Left kidney (tissue), 2 donors: ENCODE data around the gene DPYSL5. TPM values are rescaled to one million over a fixed set of nuclear protein-coding genes. Genes with fewer than 3 reads are reported as not detected.
A peak's percentile ranks its signal among the peaks of the same experiment; 100 is the strongest.

Experiments
- DNase-seq: peaks from one replicate; pipeline ENCODE4 v3.0.0-alpha.2; 2013
- polyA plus RNA-seq: library from polyadenylated mRNA; unstranded; fragments of 120-200 nt; gene quantifications from one replicate; pipeline ENCODE4 v1.2.1, GENCODE V29; 2013; ENCODE audit not compliant: insufficient read length

The DPYSL5 gene
- polyA plus RNA-seq, 1 donor = 6.8 TPM

DNA sequence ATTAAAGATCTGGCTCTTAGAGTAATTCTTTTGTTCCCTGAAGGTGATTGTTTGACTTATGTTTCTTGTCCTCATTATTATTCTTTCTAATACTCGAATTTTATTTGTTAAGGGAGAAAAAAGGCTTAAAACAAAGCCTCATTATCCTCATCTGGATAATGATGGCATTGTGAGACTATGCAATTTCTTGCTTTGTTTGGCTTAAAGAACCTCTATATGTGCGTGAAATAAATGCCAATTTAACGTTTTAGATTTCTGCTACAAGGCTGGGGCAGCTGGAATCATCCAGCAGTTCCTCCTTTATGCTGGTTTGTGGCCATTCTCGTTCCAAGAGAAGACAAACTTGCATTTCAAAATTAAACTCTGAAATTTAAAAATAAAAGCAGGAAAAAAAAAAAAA is 4.9 kb upstream of the DPYSL5 start:
- no peak for DNase-seq

- DNase-seq = no peak
Observed at GRCh38 chr2:26845021-26845420, 2.9 kb upstream of the DPYSL5 start.

DNA sequence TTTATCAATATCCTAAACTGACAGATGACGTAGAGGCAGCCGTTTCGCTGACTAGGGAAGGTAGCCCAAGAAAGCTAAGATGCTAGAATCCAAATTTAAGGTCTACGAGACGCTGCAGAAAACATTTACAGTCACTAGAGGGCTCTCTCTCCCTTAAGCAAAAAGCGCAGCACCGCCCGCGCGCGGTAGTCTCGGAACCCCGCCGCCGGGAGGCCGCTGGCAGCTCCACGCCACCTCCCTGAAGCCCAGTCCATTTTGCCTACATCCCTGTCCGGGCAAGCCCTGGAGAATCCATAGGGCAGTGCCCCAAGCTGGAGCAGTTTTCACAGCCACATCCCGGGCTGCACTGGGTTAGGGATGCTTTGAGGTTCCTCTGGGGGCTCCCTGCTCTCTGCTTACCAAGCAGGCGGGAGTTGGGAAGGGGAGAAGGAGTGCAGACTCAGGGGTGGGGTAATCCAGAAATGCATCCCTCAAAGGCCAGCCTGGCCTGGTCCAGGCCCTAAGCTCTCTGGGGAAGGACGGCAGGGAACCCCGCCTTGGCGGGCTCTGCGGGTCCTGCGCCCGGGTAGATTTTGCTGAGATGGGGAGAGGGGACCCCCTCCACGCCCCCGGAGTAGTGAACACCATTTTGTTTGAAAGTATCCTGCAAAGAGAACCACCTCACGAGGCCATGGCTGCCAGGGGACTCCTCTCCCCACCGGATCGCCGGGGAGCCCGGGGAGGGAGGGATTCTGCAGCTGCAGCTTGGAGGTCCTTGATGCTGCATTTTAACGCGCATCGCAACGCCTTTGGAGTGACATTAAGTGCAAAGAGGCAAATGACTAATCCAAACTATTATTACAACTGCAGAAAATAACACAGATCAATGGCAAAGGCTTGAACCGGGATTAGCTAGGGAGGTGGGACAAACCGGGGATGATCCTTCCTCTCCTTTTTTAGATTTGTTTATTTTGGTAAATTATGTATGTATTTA is 1.3 kb upstream of the DPYSL5 start:
- peak; percentile 70 for DNase-seq

GRCh38 chr2:26847307-26847654 is 651 bp upstream of the DPYSL5 start:
- no peak for DNase-seq

DNA sequence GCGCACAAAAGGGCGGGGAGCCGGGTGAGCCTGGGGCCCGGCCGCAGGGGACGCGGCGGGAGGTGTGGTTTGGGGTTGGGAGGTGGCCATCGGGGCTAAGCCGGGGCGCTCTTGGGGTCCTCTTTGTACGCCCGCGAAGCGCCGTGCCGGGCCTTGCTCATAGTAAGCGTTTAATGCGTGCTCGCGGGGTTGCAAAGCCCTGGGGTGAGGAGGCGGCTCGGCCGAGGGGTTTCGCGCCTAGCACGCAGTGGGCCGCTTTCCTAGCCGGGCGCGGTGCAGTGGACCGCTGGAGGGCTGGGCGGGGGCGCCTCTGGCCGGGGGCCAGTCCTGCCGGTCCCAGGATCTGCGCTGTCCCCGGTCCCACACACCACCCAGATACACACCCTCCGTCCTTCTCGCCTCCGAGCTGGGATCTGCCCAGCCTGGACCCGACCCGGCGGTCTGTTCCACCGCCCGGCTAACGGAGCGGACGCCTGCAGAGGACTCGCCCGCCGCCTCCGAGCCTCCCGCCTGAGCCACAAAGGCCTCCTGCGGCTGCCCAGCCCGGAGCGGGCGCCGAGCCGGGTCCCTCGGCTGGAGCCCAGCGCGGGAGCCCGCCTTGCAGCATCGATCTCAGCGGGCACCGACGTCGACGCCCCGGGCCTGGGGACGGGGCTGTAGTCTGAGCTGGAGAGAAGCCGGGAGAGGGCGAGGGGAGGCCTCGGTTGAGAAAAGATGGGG is 564 bp downstream of the DPYSL5 start:
- no peak for DNase-seq

GRCh38 chr2:26849056-26849999 is 1.4 kb downstream of the DPYSL5 start:
- no peak for DNase-seq

GRCh38 chr2:26850000-26850431 is 2.1 kb downstream of the DPYSL5 start:
- DNase-seq = no peak

- DNase-seq = no peak
Observed at GRCh38 chr2:26850505-26850904, 2.6 kb downstream of the DPYSL5 start.

DNA sequence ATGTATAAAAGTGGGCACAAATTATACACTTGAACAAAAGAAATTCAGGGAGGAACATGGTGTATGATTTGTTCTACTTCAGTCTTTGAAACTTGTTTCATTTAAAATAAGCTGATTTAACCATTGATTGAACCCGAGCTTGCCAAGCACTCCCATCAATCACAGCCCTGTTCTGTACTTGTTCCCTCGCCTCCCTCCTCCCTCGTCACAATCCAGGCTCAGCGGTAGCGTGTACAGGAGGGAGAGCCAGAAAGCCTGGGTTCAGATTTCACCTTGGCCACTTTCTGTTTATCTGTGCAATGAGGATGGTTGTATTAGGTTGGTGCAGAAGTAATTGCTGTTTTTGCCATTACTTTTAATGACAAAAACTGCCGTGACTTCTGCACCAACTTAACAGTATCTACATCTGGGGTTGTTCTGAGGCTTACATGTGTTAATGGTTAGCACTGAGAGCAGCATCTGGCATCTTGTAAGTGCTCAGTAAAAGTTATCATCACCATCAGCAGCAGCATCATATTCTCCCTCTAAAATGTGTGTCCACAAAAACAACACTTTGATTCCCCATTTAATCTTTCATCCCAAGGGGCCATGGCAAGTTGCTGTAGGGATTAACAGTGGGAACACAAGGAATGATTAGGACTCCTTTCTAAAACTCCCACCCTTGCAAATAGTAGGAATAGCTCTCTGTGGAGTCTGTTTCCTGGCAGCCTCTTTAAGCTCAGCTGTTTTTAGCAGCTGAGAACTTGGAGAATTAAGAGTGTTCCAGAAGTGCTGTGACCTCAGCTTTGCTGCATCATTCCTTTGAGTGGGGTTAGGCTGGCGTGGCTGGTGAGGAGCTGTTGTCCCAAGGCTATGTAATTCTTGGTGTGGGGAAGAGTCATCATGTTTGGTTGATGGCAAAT is 4.7 kb downstream of the DPYSL5 start:
- no peak for DNase-seq

DNA sequence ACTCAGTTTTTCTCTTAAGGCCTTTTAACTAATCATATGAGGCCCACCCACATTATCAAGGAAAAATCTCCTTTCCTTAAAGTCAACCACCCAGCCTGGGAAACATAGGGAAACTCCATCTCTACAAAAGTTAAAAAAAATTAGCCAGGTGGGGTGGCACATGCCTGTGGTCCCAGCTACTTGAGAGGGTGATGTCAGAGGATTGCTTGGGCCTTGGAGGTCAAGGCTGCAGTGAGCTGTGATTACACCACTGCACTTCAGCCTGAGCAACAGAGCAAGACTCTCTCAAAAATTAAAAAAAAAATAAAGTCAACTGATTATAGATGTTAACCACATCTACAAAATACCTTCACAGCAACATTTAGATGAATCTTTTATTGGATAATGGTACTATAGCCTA is 5.8 kb downstream of the DPYSL5 start:
- DNase-seq = no peak

DNA sequence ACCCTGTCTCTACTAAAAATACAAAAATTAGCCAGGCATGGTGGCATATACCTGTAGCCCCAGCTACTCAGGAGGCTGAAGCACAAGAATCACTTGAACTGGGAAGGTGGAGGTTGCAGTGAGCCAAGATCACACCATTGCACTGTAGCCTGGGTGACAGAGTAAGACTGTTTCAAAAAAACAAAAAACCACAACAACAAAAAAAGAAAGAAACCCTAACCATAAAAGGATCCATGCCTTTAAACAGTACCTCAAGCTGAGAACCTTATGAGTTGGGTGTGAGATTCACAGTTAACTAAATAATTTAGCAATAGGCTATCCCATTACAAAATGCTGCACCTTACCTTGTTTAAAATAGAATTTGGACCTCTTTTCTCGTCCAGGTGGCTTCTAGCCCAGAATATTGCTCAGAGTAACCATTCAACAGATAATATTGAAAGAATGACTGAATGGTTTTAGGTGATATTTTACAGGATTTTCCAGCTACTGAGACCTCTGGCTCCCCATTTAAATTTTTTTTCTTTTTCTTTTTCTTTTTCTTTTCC is 6.4 kb downstream of the DPYSL5 start:
- no peak for DNase-seq

- no peak for DNase-seq
Observed at GRCh38 chr2:26855466-26855865, 7.5 kb downstream of the DPYSL5 start.

- DNase-seq = no peak
Observed at GRCh38 chr2:26859622-26860021, 11.7 kb downstream of the DPYSL5 start.

DNA sequence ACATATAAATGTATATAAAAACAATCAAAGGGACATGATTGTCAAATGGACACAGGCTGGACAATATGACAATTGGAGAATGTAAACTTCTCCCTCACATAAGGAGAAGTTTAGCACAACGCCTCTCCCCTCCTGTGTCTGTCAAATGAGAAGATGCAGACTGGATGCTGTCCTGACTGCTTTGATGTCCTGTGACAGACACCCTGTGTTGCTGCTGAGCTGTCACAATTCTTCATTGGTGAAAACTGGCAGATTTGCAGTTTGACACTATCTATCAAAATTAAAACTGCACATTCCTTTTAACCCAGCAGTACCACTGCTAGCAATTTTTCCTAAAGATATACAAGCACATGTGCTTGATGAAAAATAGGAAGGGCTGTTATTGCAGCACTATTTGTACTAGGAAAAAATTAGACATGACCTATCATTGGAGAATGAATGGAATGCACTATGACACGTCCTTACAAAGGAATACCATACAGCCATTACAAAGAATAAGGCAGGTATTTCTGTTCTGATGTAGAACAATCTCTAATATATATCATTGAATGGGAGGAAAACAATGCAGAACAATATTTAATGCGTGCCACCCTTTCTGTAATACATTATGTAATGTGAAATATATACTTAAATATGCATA is 12.4 kb downstream of the DPYSL5 start:
- no peak for DNase-seq

GRCh38 chr2:26861610-26862224 is 13.8 kb downstream of the DPYSL5 start:
- no peak for DNase-seq

DNA sequence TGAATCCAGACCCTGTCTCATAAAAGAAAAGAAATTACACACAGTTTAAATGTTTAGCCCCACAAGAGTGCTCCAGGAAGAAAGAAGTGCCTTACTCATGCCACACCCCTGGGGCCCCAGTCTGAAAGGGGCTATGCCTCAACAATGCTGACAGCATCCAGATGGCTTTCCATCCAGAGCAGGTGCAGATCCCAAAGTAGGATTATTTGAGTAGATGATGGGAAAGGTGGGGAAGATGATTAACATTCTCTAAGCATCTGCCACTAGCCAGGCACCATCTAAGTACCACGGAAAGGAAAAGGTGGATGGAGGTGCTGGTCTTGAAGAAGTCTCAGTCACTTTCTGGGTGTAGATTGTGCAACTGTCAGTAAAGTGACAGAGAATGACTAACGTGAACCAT is 16.3 kb downstream of the DPYSL5 start:
- no peak for DNase-seq

- DNase-seq = no peak
Observed at GRCh38 chr2:26864646-26865045, 16.7 kb downstream of the DPYSL5 start.

GRCh38 chr2:26870585-26871095 is 22.7 kb downstream of the DPYSL5 start:
- no peak for DNase-seq

DNA sequence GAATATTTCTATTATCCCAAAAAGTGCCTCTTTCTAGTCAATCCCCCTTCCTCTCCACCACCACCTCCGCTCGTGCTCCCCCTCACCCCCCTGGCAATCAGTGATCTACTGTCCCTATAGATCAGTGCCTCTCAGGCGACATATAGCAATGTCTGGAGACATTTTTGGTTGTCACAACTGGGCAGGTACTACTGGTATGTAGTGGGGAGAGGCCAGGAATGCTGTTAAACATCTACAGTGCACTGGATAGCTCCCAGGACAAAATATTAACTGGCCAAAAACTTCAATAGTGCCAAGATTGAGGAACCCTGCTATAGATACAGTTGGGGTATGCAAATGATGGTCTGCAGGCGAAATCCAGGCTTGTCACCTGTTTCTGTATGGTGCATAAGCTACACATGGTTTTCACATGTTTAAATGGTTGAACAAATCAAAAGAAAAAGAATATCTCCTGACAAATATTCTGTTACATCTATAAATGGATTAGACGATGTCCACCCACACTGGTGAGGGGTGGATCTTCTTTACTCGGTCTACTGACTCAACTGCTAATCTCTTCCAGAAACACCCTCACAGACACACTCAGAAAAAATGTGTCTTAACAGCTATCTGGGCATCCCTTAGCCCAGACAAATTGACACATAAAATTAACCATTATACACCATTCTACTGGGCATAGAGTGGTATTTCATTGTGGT is 25.5 kb downstream of the DPYSL5 start:
- no peak for DNase-seq
